ENCODE data around the gene DAPK3.

DAPK3 gene

GRCh38 chr19:3916033-3916432 is 54.9 kb downstream of the DAPK3 start:
- Histone ChIP-seq H3K4me2 (ENCODE audit: low read depth, low read length, poor library complexity, severe bottlenecking) (no peak overlapping the region), H3K4me3 (ENCODE audit: low read length, poor library complexity, severe bottlenecking) (no peak overlapping the region), H3F3A (ENCODE audit: low read depth) (no peaks in the 10 kb centered on the region), H3K79me2 (ENCODE audit: insufficient read depth, low read length) (no peaks in the 10 kb centered on the region), H3K36me3 (ENCODE audit: insufficient read depth, low read length) (no peaks in the 10 kb centered on the region), H3K4me1 (ENCODE audit: insufficient read depth, low read length, poor library complexity, severe bottlenecking) (no peaks in the 10 kb centered on the region), H3K9me3 (ENCODE audit: insufficient read depth, low read depth, low read length) (no peaks in the 10 kb centered on the region), H3K27me3 (ENCODE audit: insufficient read depth, low read length, poor library complexity, severe bottlenecking) (no peaks in the 10 kb centered on the region), H3K9me2 (replicated peaks; ENCODE audit: low read depth, low read length) (no peaks in the 10 kb centered on the region), H4K20me1 (ENCODE audit: insufficient read depth, low read length, poor library complexity, severe bottlenecking) (no peaks in the 10 kb centered on the region), H2AFZ (ENCODE audit: low read length) (no peak overlapping the region), H3K9ac (ENCODE audit: low read depth, low read length, poor library complexity, severe bottlenecking) (no peak overlapping the region)
- TF ChIP-seq EZH2phosphoT487 (IDR thresholded peaks at IDR 0.05; ENCODE audit: borderline replicate concordance) (no peak), CTCF (conservative IDR thresholded peaks at IDR 0.05; ENCODE audit: low read length) (no peak)

DNA sequence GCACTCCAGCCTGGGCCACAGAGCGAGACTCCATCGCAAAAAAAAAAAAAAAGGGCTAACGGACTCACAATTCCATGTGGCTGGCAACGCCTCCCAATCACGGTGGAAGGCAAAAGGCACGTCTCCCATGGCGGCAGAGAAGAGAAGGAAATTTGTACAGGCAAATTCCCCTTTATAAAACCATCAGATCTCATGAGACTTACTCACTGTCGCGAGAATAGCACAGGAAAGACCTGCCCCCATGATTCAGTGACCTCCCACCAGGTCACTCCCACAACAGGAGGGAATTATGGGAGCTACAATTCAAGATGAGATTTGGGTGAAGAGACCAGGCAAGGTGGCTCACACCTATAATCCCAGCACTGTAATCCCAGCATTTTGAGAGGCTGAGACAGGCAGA is 56.7 kb downstream of the DAPK3 start:
- H3K4me1 ChIP-seq (ENCODE audit: insufficient read depth, low read length, poor library complexity, severe bottlenecking): no peaks in the 10 kb centered on the region
- H3K4me2 ChIP-seq (ENCODE audit: low read depth, low read length, poor library complexity, severe bottlenecking): no peak overlapping the region
- H3F3A ChIP-seq (ENCODE audit: low read depth): no peaks in the 10 kb centered on the region
- H4K20me1 ChIP-seq (ENCODE audit: insufficient read depth, low read length, poor library complexity, severe bottlenecking): no peaks in the 10 kb centered on the region
- H3K4me3 ChIP-seq (ENCODE audit: low read length, poor library complexity, severe bottlenecking): no peak overlapping the region
- no peak overlapping the region for H3K9ac ChIP-seq (ENCODE audit: low read depth, low read length, poor library complexity, severe bottlenecking)
- no peaks in the 10 kb centered on the region for H3K79me2 ChIP-seq (ENCODE audit: insufficient read depth, low read length)
- no peaks in the 10 kb centered on the region for H3K9me2 ChIP-seq (replicated peaks; ENCODE audit: low read depth, low read length)
- TF ChIP-seq CTCF (conservative IDR thresholded peaks at IDR 0.05; ENCODE audit: low read length): no peak
- no peak for TF ChIP-seq EZH2phosphoT487 (IDR thresholded peaks at IDR 0.05; ENCODE audit: borderline replicate concordance)
- H3K9me3 ChIP-seq (ENCODE audit: insufficient read depth, low read depth, low read length): no peaks in the 10 kb centered on the region; the same call in 1 of the 2 replicates
- H3K36me3 ChIP-seq (ENCODE audit: insufficient read depth, low read length): no peaks in the 10 kb centered on the region
- H3K27me3 ChIP-seq (ENCODE audit: insufficient read depth, low read length, poor library complexity, severe bottlenecking): no peaks in the 10 kb centered on the region
- no peak overlapping the region for H2AFZ ChIP-seq (ENCODE audit: low read length)

DNA sequence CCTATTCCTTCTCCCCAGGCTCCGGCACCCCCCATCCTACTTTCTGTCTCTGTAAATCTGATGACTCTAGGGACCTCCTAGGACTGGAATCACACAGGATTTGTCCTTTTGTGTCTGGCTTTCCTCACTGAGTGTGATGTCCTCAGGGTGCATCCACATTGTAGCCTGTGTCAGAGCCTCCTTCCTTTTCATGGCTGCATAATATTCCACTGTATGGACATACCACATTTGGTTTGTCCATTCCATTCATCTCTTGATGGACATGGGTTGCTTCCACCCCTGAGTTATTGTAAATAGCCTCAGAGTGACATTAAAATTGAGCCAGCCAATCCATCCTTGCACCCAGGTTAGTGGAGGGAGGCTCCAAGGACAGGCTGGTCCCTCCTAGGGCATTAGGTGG is 60.8 kb downstream of the DAPK3 start:
- Histone ChIP-seq H3K36me3 (ENCODE audit: insufficient read depth, low read length) (no peaks in the 10 kb centered on the region), H3K4me2 (ENCODE audit: low read depth, low read length, poor library complexity, severe bottlenecking) (no peak overlapping the region), H3K4me1 (ENCODE audit: insufficient read depth, low read length, poor library complexity, severe bottlenecking) (no peaks in the 10 kb centered on the region), H3F3A (ENCODE audit: low read depth) (no peaks in the 10 kb centered on the region), H4K20me1 (ENCODE audit: insufficient read depth, low read length, poor library complexity, severe bottlenecking) (no peaks in the 10 kb centered on the region), H3K27me3 (ENCODE audit: insufficient read depth, low read length, poor library complexity, severe bottlenecking) (no peaks in the 10 kb centered on the region), H3K9me3 (ENCODE audit: insufficient read depth, low read depth, low read length) (no peaks in the 10 kb centered on the region; the same call in 1 of the 2 replicates), H3K9ac (ENCODE audit: low read depth, low read length, poor library complexity, severe bottlenecking) (no peak overlapping the region), H3K79me2 (ENCODE audit: insufficient read depth, low read length) (no peaks in the 10 kb centered on the region), H2AFZ (ENCODE audit: low read length) (no peak overlapping the region), H3K9me2 (replicated peaks; ENCODE audit: low read depth, low read length) (no peaks in the 10 kb centered on the region), H3K4me3 (ENCODE audit: low read length, poor library complexity, severe bottlenecking) (no peak overlapping the region)
- TF ChIP-seq EZH2phosphoT487 (IDR thresholded peaks at IDR 0.05; ENCODE audit: borderline replicate concordance) (no peak), CTCF (conservative IDR thresholded peaks at IDR 0.05; ENCODE audit: low read length) (no peak)

Data from Loucy (cell line).